Keratinocyte (primary cell): ENCODE data around the gene TRMT61B.

Experiments
- CTCF ChIP-seq, 3 experiments: IDR thresholded peaks in 1 of 3; conservative IDR thresholded peaks in 1 of 3; optimal IDR thresholded peaks in 1 of 3; 2 replicates in 2 of 3; 3 replicates in 1 of 3; pipeline versions ENCODE3 to v1.5.1; 2011; ENCODE audit warnings: low read length in 3 of 3, mild to moderate bottlenecking in 3 of 3, moderate library complexity in 2 of 3, control low read depth in 1 of 3, inconsistent platforms in 1 of 3; ENCODE audit not compliant: insufficient read depth in 2 of 3; ENCODE audit errors: extremely low read depth in 1 of 3
- EZH2 ChIP-seq: IDR thresholded peaks from one replicate; pipeline ENCODE4 v1.6.1; 2012; ENCODE audit warnings: inconsistent platforms, mild to moderate bottlenecking, low read length, moderate library complexity

- no peak for TF ChIP-seq CTCF (optimal IDR thresholded peaks at IDR 0.05 in 1 of 3, IDR thresholded peaks at IDR 0.05 in 1 of 3, conservative IDR thresholded peaks at IDR 0.05 in 1 of 3; ENCODE audit: extremely low read depth in 1 of 3, insufficient read depth in 2 of 3, low read length in 3 of 3)
- TF ChIP-seq EZH2, result no peak
Observed at GRCh38 chr2:28802975-28803429, 67.1 kb downstream of the TRMT61B start.
